K562 treated with DMSO at 1 percent for 12 hours (cell line): ENCODE measurements around the gene GCSAML. TPM values are rescaled to one million over a fixed set of nuclear protein-coding genes. Genes with fewer than 3 reads are reported as not detected.

Source experiments
- total RNA-seq: library from RNA; unstranded; fragments of 300-600 nt; gene quantifications from 2 replicates; pipeline ENCODE4 v1.2.3, GENCODE V29; 2022; ENCODE audit not compliant: insufficient read depth

Gene GCSAML
- total RNA-seq: not detected in 2 replicates

GRCh38 chr1:247548769-247549182 is at the start of gene GCSAML:
Gene GCSAML, plus strand, starts transcription at chr1:247549134. Its CDS starts 58 bp downstream, at chr1:247549192.

GRCh38 chr1:247536340-247536739 is 12.6 kb upstream of the GCSAML start, which contains the start of gene OR2C3:
Gene OR2C3, minus strand, starts transcription at chr1:247536440. Its CDS starts 3,929 bp downstream, at chr1:247532511.

GRCh38 chr1:247588060-247588459 is 39.1 kb downstream of the GCSAML start, which contains the start of gene OR2G2:
Gene OR2G2, plus strand, starts transcription at chr1:247588360. Its CDS starts 0 bp downstream, at chr1:247588360.

GRCh38 chr1:247605286-247605685 is 56.4 kb downstream of the GCSAML start, which contains the start of gene OR2G3:
Gene OR2G3, plus strand, starts transcription at chr1:247605586. Its CDS starts 0 bp downstream, at chr1:247605586.

Other genes starting within 250 kb of the GCSAML start
- gene ZNF496, start 217.3 kb upstream of the GCSAML start, total RNA-seq: 18.0 and 48.1 TPM in 2 replicates
- gene NLRP3, start 133.0 kb upstream of the GCSAML start, total RNA-seq: not detected in 2 replicates
- not detected in 2 replicates for gene OR2B11, start 91.0 kb upstream of the GCSAML start, total RNA-seq
- gene OR2C3, start 12.7 kb upstream of the GCSAML start, total RNA-seq: 0.11 TPM in 1 of 2 replicates, not detected in the other
- gene OR2G2, start 39.2 kb downstream of the GCSAML start, total RNA-seq: not detected in 2 replicates
- not detected in 2 replicates for gene OR2G3, start 56.5 kb downstream of the GCSAML start, total RNA-seq
- gene OR13G1, start 130.6 kb downstream of the GCSAML start, total RNA-seq: not detected in 2 replicates
- not detected in 2 replicates for gene OR6F1, start 167.5 kb downstream of the GCSAML start, total RNA-seq
- gene OR14K1, start 189.5 kb downstream of the GCSAML start, total RNA-seq: not detected in 2 replicates
- gene OR14A2, start 199.0 kb downstream of the GCSAML start, total RNA-seq: not detected in 2 replicates
- gene OR1C1, start 211.4 kb downstream of the GCSAML start, total RNA-seq: not detected in 2 replicates